ENCODE data around the gene TAPT1.

Gene TAPT1

GRCh38 chr4:16243285-16243684 lies 17.0 kb upstream of the TAPT1 start:
- DNase-seq: no peak

GRCh38 chr4:16240300-16240699 lies 14.0 kb upstream of the TAPT1 start:
- DNase-seq: no peak

GRCh38 chr4:16239086-16239485 lies 12.8 kb upstream of the TAPT1 start:
- DNase-seq: no peak

GRCh38 chr4:16238327-16238726 lies 12.1 kb upstream of the TAPT1 start:
- no peak for DNase-seq

GRCh38 chr4:16237715-16238114 lies 11.4 kb upstream of the TAPT1 start:
- DNase-seq: no peak

- DNase-seq: no peak
Measured at GRCh38 chr4:16236402-16237023, 10.2 kb upstream of the TAPT1 start.

GRCh38 chr4:16235209-16235608 lies 8.9 kb upstream of the TAPT1 start:
- DNase-seq: no peak

GRCh38 chr4:16233569-16234177 lies 7.4 kb upstream of the TAPT1 start:
- no peak for DNase-seq

GRCh38 chr4:16231570-16232245 lies 5.4 kb upstream of the TAPT1 start:
- DNase-seq: no peak

- no peak for DNase-seq
Measured at GRCh38 chr4:16230308-16230707, 4.0 kb upstream of the TAPT1 start.

GRCh38 chr4:16229604-16230003 lies 3.3 kb upstream of the TAPT1 start:
- no peak for DNase-seq

- DNase-seq: peak; percentile 22 to 26
Measured at GRCh38 chr4:16227462-16227868, 1.2 kb upstream of the TAPT1 start.

GRCh38 chr4:16226816-16227461 lies 668 bp upstream of the TAPT1 start:
- peak; percentile 45 to 52 for DNase-seq

GRCh38 chr4:16225167-16225862 lies 956 bp downstream of the TAPT1 start:
- DNase-seq: no peak

GRCh38 chr4:16224264-16225166 lies 1.8 kb downstream of the TAPT1 start:
- no peak for DNase-seq

GRCh38 chr4:16222957-16223527 lies 3.2 kb downstream of the TAPT1 start:
- no peak for DNase-seq

GRCh38 chr4:16218950-16219349 lies 7.3 kb downstream of the TAPT1 start:
- no peak for DNase-seq

GRCh38 chr4:16217300-16218051 lies 8.8 kb downstream of the TAPT1 start:
- no peak for DNase-seq

GRCh38 chr4:16213121-16213520 lies 13.2 kb downstream of the TAPT1 start:
- DNase-seq: no peak

- DNase-seq: no peak
Measured at GRCh38 chr4:16212138-16212782, 14.0 kb downstream of the TAPT1 start.

All from stimulated activated CD4-positive, alpha-beta T cell treated with anti-CD3 and anti-CD28 coated beads, Interleukin-2, amount 100 ng/mL, for 24 hours (primary cell).